H1 (cell line): ENCODE results near the gene NLRC3. TPM values are rescaled to one million over a fixed set of nuclear protein-coding genes. Genes with fewer than 3 reads are reported as not detected.

Experiments
- CTCF ChIA-PET: fragments of 300-600 bp; sonication (Branson Sonifier 250); formaldehyde crosslinking; loops from one replicate; lab custom pipeline; 2021; ENCODE audit not compliant: partially characterized antibody; lab: Charles Lee
- POLR2A ChIA-PET: fragments of 300-600 bp; sonication (Branson Sonifier 250); formaldehyde crosslinking; loops from one replicate; lab custom pipeline; 2021; ENCODE audit warnings: inconsistent platforms; ENCODE audit not compliant: partially characterized antibody; lab: Charles Lee
- DNase-seq, 2 experiments: peaks; one replicate each; pipeline versions ENCODE4 v3.0.0 to v3.0.0-alpha.2; 2010 to 2022; ENCODE audit warnings: low spot score in 2 of 2, low read depth in 1 of 2, mixed read lengths in 1 of 2
- FAIRE-seq: peaks from 2 replicates; lab custom pipeline; 2011; peaks lifted over from hg19 to GRCh38; lab: Jason Lieb, UNC
- H2AFZ ChIP-seq: 2 replicates; pipeline ENCODE4 v1.8.1; 2012; ENCODE audit warnings: low read length, inconsistent platforms
- H2AK5ac ChIP-seq: 2 replicates; pipeline ENCODE4 v1.6.1; 2013; ENCODE audit warnings: low read depth, low read length
- H2BK120ac ChIP-seq: replicated peaks from 2 replicates; pipeline ENCODE3; 2013; ENCODE audit warnings: low read depth, low read length, inconsistent platforms
- H2BK12ac ChIP-seq: 2 replicates; pipeline ENCODE4 v1.6.1; 2013; ENCODE audit warnings: low read depth, low read length
- H2BK15ac ChIP-seq: 2 replicates; pipeline ENCODE4 v1.6.1; 2013; ENCODE audit warnings: low read length
- H2BK20ac ChIP-seq: 2 replicates; pipeline ENCODE4 v1.6.1; 2013; ENCODE audit warnings: low read length
- H2BK5ac ChIP-seq: 2 replicates; pipeline ENCODE4 v1.6.1; 2013; ENCODE audit warnings: low read depth, low read length
- H3K14ac ChIP-seq: 2 replicates; pipeline ENCODE4 v1.6.1; 2013; ENCODE audit warnings: inconsistent platforms; ENCODE audit not compliant: insufficient read length
- H3K18ac ChIP-seq: 2 replicates; pipeline ENCODE4 v1.6.1; 2013; ENCODE audit warnings: low read length; ENCODE audit errors: extremely low read depth
- H3K23ac ChIP-seq: 2 replicates; pipeline ENCODE4 v1.6.1; 2013; ENCODE audit warnings: inconsistent platforms; ENCODE audit not compliant: insufficient read length
- H3K23me2 ChIP-seq: 2 replicates; pipeline ENCODE4 v1.6.1; 2013; ENCODE audit warnings: low read depth, low read length
- H3K27ac ChIP-seq: 2 replicates; pipeline ENCODE4 v1.6.1; 2011; ENCODE audit warnings: low read depth, low read length, inconsistent platforms
- H3K27me3 ChIP-seq, 4 experiments: replicated peaks in 1 of 4; 1 replicate in 1 of 4; 2 replicates in 3 of 4; pipeline versions ENCODE4 v1.6.1 to v1.8.1; 2011 to 2013; ENCODE audit warnings: low read length in 3 of 4, mild to moderate bottlenecking in 3 of 4, inconsistent platforms in 2 of 4, mixed read lengths in 2 of 4, moderate library complexity in 1 of 4; ENCODE audit not compliant: control insufficient read depth in 3 of 4, insufficient read depth in 3 of 4; ENCODE audit errors: extremely low read depth in 1 of 4
- H3K36me3 ChIP-seq, 4 experiments: 2 replicates each; pipeline versions ENCODE4 v1.6.1 to v1.8.1; 2011 to 2013; ENCODE audit warnings: mild to moderate bottlenecking in 4 of 4, low read length in 3 of 4, moderate library complexity in 2 of 4, control low read depth in 1 of 4, inconsistent platforms in 1 of 4; ENCODE audit not compliant: insufficient read depth in 4 of 4, control insufficient read depth in 2 of 4
- H3K4ac ChIP-seq: replicated peaks from 2 replicates; pipeline ENCODE3; 2013; ENCODE audit warnings: low read length, low read depth, mixed read lengths, inconsistent platforms; ENCODE audit not compliant: insufficient read length
- H3K4me1 ChIP-seq, 4 experiments: replicated peaks in 1 of 4; 1 replicate in 1 of 4; 2 replicates in 3 of 4; pipeline versions ENCODE4 v1.6.1 to v1.8.1; 2011 to 2013; ENCODE audit warnings: low read length in 3 of 4, inconsistent platforms in 2 of 4, mixed read lengths in 1 of 4; ENCODE audit not compliant: insufficient read depth in 4 of 4, control insufficient read depth in 3 of 4
- H3K4me2 ChIP-seq, 2 experiments: 2 replicates each; pipeline versions ENCODE4 v1.6.1 to v1.8.1; 2011 to 2013; ENCODE audit warnings: low read depth in 2 of 2, low read length in 2 of 2, control low read depth in 1 of 2, inconsistent platforms in 1 of 2, mild to moderate bottlenecking in 1 of 2; ENCODE audit not compliant: insufficient read depth in 1 of 2
- H3K4me3 ChIP-seq, 4 experiments: fragments of 200-600, 300-600 bp in 1 of 4; sonication (generic), shearing (Covaris generic), sonication (Bioruptor Twin) in 1 of 4; 2 replicates each; pipeline versions ENCODE4 v1.5.1 to v1.8.1; 2011 to 2016; ENCODE audit warnings: low read length in 4 of 4, low read depth in 3 of 4, control low read depth in 2 of 4, inconsistent platforms in 2 of 4, mild to moderate bottlenecking in 2 of 4, mixed read lengths in 1 of 4, moderate library complexity in 1 of 4; ENCODE audit not compliant: insufficient read depth in 2 of 4; ENCODE audit errors: extremely low read depth in 1 of 4
- H3K56ac ChIP-seq: replicated peaks from 2 replicates; pipeline ENCODE3; 2013; ENCODE audit warnings: low read depth, mild to moderate bottlenecking, mixed read lengths, low read length, inconsistent platforms; ENCODE audit not compliant: insufficient read length
- H3K79me1 ChIP-seq: 2 replicates; pipeline ENCODE4 v1.6.1; 2013; ENCODE audit warnings: low read depth, low read length, control low read depth
- H3K79me2 ChIP-seq, 2 experiments: 2 replicates each; pipeline versions ENCODE4 v1.6.1 to v1.8.1; 2012 to 2013; ENCODE audit warnings: low read length in 2 of 2, mild to moderate bottlenecking in 2 of 2, inconsistent platforms in 1 of 2; ENCODE audit not compliant: insufficient read depth in 2 of 2, control insufficient read depth in 1 of 2
- H3K9ac ChIP-seq, 4 experiments: replicated peaks in 1 of 4; 1 replicate in 1 of 4; 2 replicates in 3 of 4; pipeline versions ENCODE4 v1.6.1 to v1.8.1; 2011 to 2013; ENCODE audit warnings: low read depth in 3 of 4, low read length in 3 of 4, control low read depth in 2 of 4, mild to moderate bottlenecking in 2 of 4, moderate library complexity in 2 of 4, inconsistent platforms in 1 of 4; ENCODE audit errors: extremely low read depth in 1 of 4
- H3K9me3 ChIP-seq, 2 experiments: 2 replicates each; pipeline versions ENCODE4 v1.6.1 to v1.8.1; 2012 to 2013; ENCODE audit warnings: mild to moderate bottlenecking in 2 of 2, moderate library complexity in 2 of 2, control low read depth in 1 of 2, inconsistent platforms in 1 of 2, low read depth in 1 of 2, low read length in 1 of 2, mixed read lengths in 1 of 2; ENCODE audit not compliant: insufficient read depth in 2 of 2
- H4K20me1 ChIP-seq, 2 experiments: replicated peaks in 1 of 2; 2 replicates each; pipeline versions ENCODE3 to v1.8.1; 2011 to 2013; ENCODE audit warnings: inconsistent platforms in 2 of 2, low read length in 2 of 2, mild to moderate bottlenecking in 1 of 2; ENCODE audit not compliant: insufficient read depth in 2 of 2, control insufficient read depth in 1 of 2
- H4K5ac ChIP-seq: 2 replicates; pipeline ENCODE4 v1.6.1; 2013; ENCODE audit warnings: low read length, low read depth, mixed read lengths, inconsistent platforms; ENCODE audit not compliant: insufficient read length
- H4K8ac ChIP-seq: 2 replicates; pipeline ENCODE4 v1.8.0; 2013; ENCODE audit warnings: mild to moderate bottlenecking, moderate library complexity, low read length, inconsistent platforms; ENCODE audit not compliant: insufficient read depth; ENCODE audit errors: extremely low read depth
- H4K91ac ChIP-seq: replicated peaks from 2 replicates; pipeline ENCODE3; 2013; ENCODE audit warnings: low read length, mixed read lengths, inconsistent platforms; ENCODE audit not compliant: insufficient read length
- BACH1 ChIP-seq: IDR thresholded peaks from 2 replicates; pipeline ENCODE4 v1.6.1; 2012; ENCODE audit warnings: low read length, improper control_type of control experiment
- JUN ChIP-seq: IDR thresholded peaks from 2 replicates; pipeline ENCODE4 v1.6.1; 2011; ENCODE audit warnings: low read depth, mild to moderate bottlenecking, improper control_type of control experiment, low read length
- POLR2AphosphoS5 ChIP-seq: IDR thresholded peaks from 2 replicates; pipeline ENCODE4 v1.6.1; 2011; ENCODE audit warnings: low read depth, low read length
- RBBP5 ChIP-seq: IDR thresholded peaks from 2 replicates; pipeline ENCODE4 v1.7.1; 2012; ENCODE audit warnings: low read depth, mild to moderate bottlenecking, inconsistent platforms, low read length, moderate library complexity, borderline replicate concordance
- RNF2 ChIP-seq: fragments of 200-900, 300-1000 bp; sonication (generic); IDR thresholded peaks from 2 replicates; pipeline ENCODE4 v1.7.1; 2016; ENCODE audit warnings: borderline replicate concordance, low read depth, mild to moderate bottlenecking, antibody characterized with exemption, low read length; ENCODE audit not compliant: poor library complexity, severe bottlenecking; ENCODE audit errors: missing control alignments
- YY1 ChIP-seq: IDR thresholded peaks from 2 replicates; pipeline ENCODE4 v1.6.1; 2011; ENCODE audit warnings: low read depth, mild to moderate bottlenecking, low read length
- WGBS, 2 experiments: shearing (Covaris generic) in 1 of 2; methylation state at CpG; one replicate each; pipeline versions ENCODE4 v1.1.6 to v1.1.7; 2013 to 2015; ENCODE audit warnings: low lambda C conversion rate in 2 of 2, mixed read lengths in 2 of 2, inconsistent platforms in 1 of 2, low coverage in 1 of 2, missing lambda C conversion rate in 1 of 2; ENCODE audit not compliant: insufficient replicate concordance in 2 of 2, insufficient coverage in 1 of 2, insufficient read length in 1 of 2; ENCODE audit errors: extremely low coverage in 1 of 2, missing lambda C conversion rate in 1 of 2; 5-methylcytosine and 5-hydroxymethylcytosine counted together
- polyA plus RNA-seq, 7 experiments: library from polyadenylated mRNA; depleted of rRNA in 3 of 7; stranded (reverse) in 5 of 7; unstranded in 2 of 7; fragments of >200 nt in 5 of 7; fragments of 200-250 nt in 2 of 7; gene quantifications; 1 replicate in 5 of 7; 2 replicates in 1 of 7; 4 replicates in 1 of 7; pipeline versions ENCODE4 v1.2.1 to v1.2.3, GENCODE V29; 2011 to 2013; ENCODE audit warnings: missing spikeins in 2 of 7, mixed read lengths in 2 of 7
- total RNA-seq: library from RNA; stranded (reverse); fragmentation: NEBNext Ultra II Directional; extraction: Animal tissue kit (Norgen Biotek cat#: 25700); gene quantifications from 2 replicates; pipeline ENCODE4 v1.2.1, GENCODE V29; 2021

The NLRC3 gene
- total and polyA plus RNA-seq, 2 of the 8 experiments (the other 6 are each of a cell fraction or from before 2014, with no cell fraction given) = 0.18 to 0.20 TPM

- Histone ChIP-seq H4K20me1 (peaks cover 0 to 2% of the 10 kb centered on the region in 2 experiments), H3K9ac (no peak overlapping the region), H3K27ac (no peak overlapping the region), H2AFZ (no peak overlapping the region), H2BK5ac (no peak overlapping the region), H4K8ac (no peak overlapping the region), H3K4me1 (peaks cover 0 to 6% (median 2%) of the 10 kb centered on the region in 4 experiments; a peak in 3 of 7 replicates), H4K91ac (no peak overlapping the region), H3K4me3 (no peak overlapping the region), H3K18ac (no peak overlapping the region), H3K23ac (no peak overlapping the region), H3K79me1 (no peaks in the 10 kb centered on the region), H3K4me2 (no peak overlapping the region), H3K27me3 (no peaks in the 10 kb centered on the region), H3K14ac (no peak overlapping the region), H3K4ac (no peak overlapping the region), H2BK20ac (no peak overlapping the region), H3K9me3 (no peaks in the 10 kb centered on the region), H2AK5ac (no peak overlapping the region), H3K36me3 (peaks cover 0 to 15% (median 3%) of the 10 kb centered on the region in 4 experiments; a peak in 2 of 8 replicates), H2BK120ac (no peak overlapping the region), H2BK12ac (no peak overlapping the region), H4K5ac (no peak overlapping the region), H3K56ac (no peak overlapping the region), H3K23me2 (no peaks in the 10 kb centered on the region), H3K79me2 (no peaks in the 10 kb centered on the region), H2BK15ac (no peak overlapping the region)
- POLR2A ChIA-PET = no interaction called here
- WGBS, 2 experiments = 92% methylated on average over 8 of the region's 8 CpGs; no CpG with 5 or more reads in 1 of the 2 experiments
- DNase-seq = no peak
- FAIRE-seq = no peak
- TF ChIP-seq POLR2AphosphoS5 (no peak), YY1 (no peak), RNF2 (no peak), JUN (no peak), RBBP5 (no peak), BACH1 (no peak)
- CTCF ChIA-PET = interaction anchor here (1.1 kb wide), 1 partner anchor 319 kb away, joined by 3 read pairs; no protein-coding TSS in a partner anchor
Measured at GRCh38 chr16:3584412-3584811, 7.2 kb upstream of the NLRC3 start.
